Brain microvascular endothelial cell (primary cell): ENCODE measurements around the gene PCDHB13.
"Not testable (repeated sequence)": the region's sequence is repeated elsewhere in the genome, so short reads cannot be mapped to it uniquely, and the experiment has no call there.

Experiments
- DNase-seq: peaks from one replicate; pipeline ENCODE4 v3.0.0-alpha.2; 2020
- H3K27ac ChIP-seq: fragments of 250-450 bp; sonication (Bioruptor Pico); 2 replicates; pipeline ENCODE4 v1.5.1; 2020; ENCODE audit warnings: mild to moderate bottlenecking, moderate library complexity
- H3K27me3 ChIP-seq: fragments of 250-450 bp; sonication (Bioruptor Pico); replicated peaks from 2 replicates; pipeline ENCODE4 v1.5.1; 2020; ENCODE audit warnings: mild to moderate bottlenecking
- H3K36me3 ChIP-seq: fragments of 250-450 bp; sonication (Bioruptor Pico); replicated peaks from 2 replicates; pipeline ENCODE4 v1.5.1; 2020; ENCODE audit warnings: mild to moderate bottlenecking
- H3K4me3 ChIP-seq: 2 replicates; pipeline ENCODE4 v1.5.1; 2011; ENCODE audit warnings: low read depth, mild to moderate bottlenecking, control low read depth, low read length, moderate library complexity
- CTCF ChIP-seq: IDR thresholded peaks from 2 replicates; pipeline ENCODE4 v1.5.1; 2011; ENCODE audit warnings: low read depth, mild to moderate bottlenecking, moderate library complexity, low read length, control low read depth, inconsistent platforms; ENCODE audit errors: missing control alignments
- in situ Hi-C: cut with HindIII; loops from 2 replicates; pipeline ENCODE4 v1.10.0; 2017; ENCODE audit warnings: low sequenced_read_pairs, low pct_ligation_motif_present

Gene PCDHB13

GRCh38 chr5:141213656-141214339 is at the start of gene PCDHB13:
TSS of gene PCDHB13 (plus strand) at chr5:141213919. CDS start at chr5:141214124, 205 bp downstream.
- DNase-seq, H3K27me3 ChIP-seq, H3K27ac ChIP-seq, in situ Hi-C loops, H3K36me3 ChIP-seq, H3K4me3 ChIP-seq: not testable (repeated sequence)
- peak; percentile 8 for TF ChIP-seq CTCF

DNA sequence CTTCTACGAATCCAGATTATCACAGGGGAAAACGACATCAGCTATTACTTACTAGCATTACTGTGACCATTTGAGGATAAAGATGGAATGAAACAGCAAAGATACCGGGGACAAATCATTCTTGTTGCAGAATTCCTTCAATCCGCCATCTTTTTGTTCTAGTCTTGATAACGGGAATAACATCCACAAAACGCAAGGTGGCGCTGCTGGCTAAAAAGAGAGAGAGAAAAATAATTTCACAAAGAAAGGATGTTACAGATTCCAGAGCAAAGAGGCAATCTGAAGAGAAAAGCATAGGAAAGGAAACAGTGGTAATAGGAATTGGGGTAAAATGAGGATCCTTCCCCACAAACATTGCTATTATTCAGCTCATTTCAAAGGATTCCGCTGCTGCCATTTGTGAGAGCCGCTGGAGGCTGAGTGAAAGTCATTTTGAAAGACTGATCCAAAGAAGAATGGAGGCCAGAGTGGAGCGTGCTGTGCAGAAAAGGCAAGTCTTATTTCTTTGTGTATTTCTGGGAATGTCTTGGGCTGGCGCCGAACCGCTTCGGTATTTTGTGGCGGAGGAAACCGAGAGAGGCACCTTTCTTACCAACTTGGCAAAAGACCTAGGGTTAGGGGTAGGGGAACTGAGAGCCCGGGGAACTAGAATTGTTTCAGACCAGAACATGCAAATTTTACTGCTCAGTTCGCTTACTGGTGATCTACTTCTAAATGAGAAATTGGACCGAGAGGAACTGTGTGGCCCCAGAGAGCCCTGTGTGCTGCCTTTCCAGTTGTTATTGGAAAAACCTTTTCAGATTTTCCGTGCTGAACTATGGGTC is 41.1 kb upstream of the PCDHB13 start, which contains the start of gene PCDHB7:
Gene PCDHB7 (plus strand): TSS at position 264 of the 824 bp plus-strand sequence. CDS start 192 bp downstream, at position 456.
- H3K27ac ChIP-seq = no peak within 1 kb of the TSS
- no peaks in the 10 kb centered on the region for H3K27me3 ChIP-seq
- no peak within 1 kb of the TSS for H3K4me3 ChIP-seq
- peak; percentile 46 for TF ChIP-seq CTCF
- DNase-seq = no peak
- in situ Hi-C loops = no loop called here
- H3K36me3 ChIP-seq = no peaks in the 10 kb centered on the region

GRCh38 chr5:141174291-141175104 is 39.2 kb upstream of the PCDHB13 start:
- H3K27me3 ChIP-seq, H3K27ac ChIP-seq, H3K36me3 ChIP-seq, DNase-seq, H3K4me3 ChIP-seq, in situ Hi-C loops: not testable (repeated sequence)

GRCh38 chr5:141175933-141176332 is 37.8 kb upstream of the PCDHB13 start:
- no peak for TF ChIP-seq CTCF
- H3K4me3 ChIP-seq = no peak overlapping the region
- H3K27me3 ChIP-seq = no peaks in the 10 kb centered on the region
- H3K27ac ChIP-seq = no peak overlapping the region
- in situ Hi-C loops = no loop called here
- no peak for DNase-seq
- H3K36me3 ChIP-seq = no peaks in the 10 kb centered on the region

DNA sequence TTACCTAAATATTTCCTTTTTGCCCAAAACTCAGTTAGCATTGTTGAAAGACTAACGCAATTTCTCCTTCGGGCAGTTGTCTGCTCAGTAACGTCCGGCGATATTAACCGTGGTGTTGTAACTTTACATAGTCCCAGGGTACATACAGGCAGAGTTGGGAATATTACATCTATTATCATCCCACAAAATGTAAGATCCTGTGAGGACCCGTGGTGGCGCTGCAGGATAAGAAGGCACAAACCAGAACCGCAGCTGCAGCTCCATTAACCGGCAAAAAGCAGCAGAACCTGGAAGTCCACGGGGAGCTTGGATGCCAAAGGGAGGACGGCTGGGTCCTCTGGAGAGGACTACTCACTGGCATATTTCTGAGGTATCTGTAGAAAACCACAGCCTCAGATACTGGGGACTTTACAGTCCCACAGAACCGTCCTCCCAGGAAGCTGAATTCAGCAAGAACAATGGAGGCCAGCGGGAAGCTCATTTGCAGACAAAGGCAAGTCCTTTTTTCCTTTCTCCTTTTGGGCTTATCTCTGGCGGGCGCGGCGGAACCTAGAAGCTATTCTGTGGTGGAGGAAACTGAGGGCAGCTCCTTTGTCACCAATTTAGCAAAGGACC is 36.0 kb upstream of the PCDHB13 start, which contains the start of gene PCDHB8:
Gene PCDHB8 (plus strand): TSS at position 214 of the 615 bp plus-strand sequence. CDS start 245 bp downstream, at position 459.
- H3K27ac ChIP-seq = not testable (repeated sequence)

GRCh38 chr5:141179371-141179770 is 34.3 kb upstream of the PCDHB13 start:
- H3K36me3 ChIP-seq, H3K27ac ChIP-seq, H3K27me3 ChIP-seq, in situ Hi-C loops, H3K4me3 ChIP-seq, DNase-seq: not testable (repeated sequence)

More for the DNA sequence above, 36.0 kb upstream of the PCDHB13 start, which contains the start of gene PCDHB8:
- DNase-seq, H3K27me3 ChIP-seq, in situ Hi-C loops, H3K4me3 ChIP-seq, H3K36me3 ChIP-seq: not testable (repeated sequence)

DNA sequence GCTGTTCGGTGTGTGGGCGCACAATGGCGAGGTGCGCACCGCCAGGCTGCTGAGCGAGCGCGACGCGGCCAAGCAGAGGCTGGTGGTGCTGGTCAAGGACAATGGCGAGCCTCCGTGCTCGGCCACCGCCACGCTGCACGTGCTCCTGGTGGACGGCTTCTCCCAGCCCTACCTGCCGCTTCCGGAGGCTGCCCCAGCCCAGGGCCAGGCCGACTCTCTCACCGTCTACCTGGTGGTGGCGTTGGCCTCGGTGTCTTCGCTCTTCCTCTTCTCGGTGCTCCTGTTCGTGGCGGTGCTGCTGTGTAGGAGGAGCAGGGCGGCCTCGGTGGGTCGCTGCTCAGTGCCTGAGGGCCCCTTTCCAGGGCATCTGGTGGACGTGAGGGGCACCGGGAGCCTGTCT is 33.8 kb upstream of the PCDHB13 start:
- H3K27me3 ChIP-seq, H3K27ac ChIP-seq, in situ Hi-C loops, H3K36me3 ChIP-seq, H3K4me3 ChIP-seq, DNase-seq: not testable (repeated sequence)
